GM12878 (cell line): ENCODE measurements around the gene DOCK2. TPM values are rescaled to one million over a fixed set of nuclear protein-coding genes. Genes with fewer than 3 reads are reported as not detected.
A peak's percentile ranks its signal among the peaks of the same experiment; 100 is the strongest.

Source experiments
- CHD1 ChIP-seq: IDR thresholded peaks from 2 replicates; pipeline ENCODE4 v1.6.1; 2012; ENCODE audit warnings: low read depth, low read length, improper control_type of control experiment
- CHD4 ChIP-seq: fragments of 200-600 bp; sonication (generic); IDR thresholded peaks from 2 replicates; pipeline ENCODE4 v1.6.1; 2016; ENCODE audit warnings: mild to moderate bottlenecking
- EED ChIP-seq: sonication (generic); IDR thresholded peaks from 2 replicates; pipeline ENCODE4 v1.6.1; 2016; ENCODE audit warnings: antibody characterized with exemption, low read depth
- HDAC2 ChIP-seq: fragments of 200-600 bp; sonication (generic); IDR thresholded peaks from 2 replicates; pipeline ENCODE4 v1.6.1; 2017
- IRF4 ChIP-seq: IDR thresholded peaks from 2 replicates; pipeline ENCODE4 v1.6.1; 2011; ENCODE audit warnings: low read depth, low read length
- LARP7 ChIP-seq: fragments of 450-650 bp; IDR thresholded peaks from 2 replicates; pipeline ENCODE4 v1.6.1; 2017; ENCODE audit warnings: mild to moderate bottlenecking
- SIX5 ChIP-seq: IDR thresholded peaks from 2 replicates; pipeline ENCODE4 v1.6.1; 2011; ENCODE audit warnings: mild to moderate bottlenecking, low read depth, low read length, moderate library complexity; ENCODE audit not compliant: severe bottlenecking
- SPI1 ChIP-seq: IDR thresholded peaks from 2 replicates; pipeline ENCODE4 v1.6.1; 2011; ENCODE audit warnings: low read depth, mild to moderate bottlenecking, low read length, moderate library complexity, borderline replicate concordance; ENCODE audit not compliant: insufficient read depth
- SREBF2 ChIP-seq: IDR thresholded peaks from 2 replicates; pipeline ENCODE4 v1.6.1; 2012; ENCODE audit warnings: mild to moderate bottlenecking, low read length
- polyA plus RNA-seq, 11 experiments: library from polyadenylated mRNA; depleted of rRNA in 4 of 11; unstranded in 6 of 11; stranded (reverse) in 5 of 11; fragments of >200 nt; fragmentation: Nextera tagmentation in 4 of 11; fragmentation: Illumina TruSeq in 1 of 11; extraction: Ambion mirVana in 4 of 11; extraction: Trizol in 1 of 11; gene quantifications; 1 replicate in 1 of 11; 2 replicates in 10 of 11; pipeline versions ENCODE4 v1.2.1 to v1.2.3, GENCODE V29; 2011 to 2016; ENCODE audit warnings: inconsistent platforms in 2 of 11, missing spikeins in 2 of 11, low read depth in 1 of 11
- total RNA-seq, 4 experiments: library from RNA; depleted of rRNA in 3 of 4; stranded (reverse); fragments of >200 nt in 3 of 4; fragmentation: Illumina TruSeq in 1 of 4; extraction: Trizol in 1 of 4; gene quantifications; 2 replicates each; pipeline versions ENCODE4 v1.2.1 to v1.2.3, GENCODE V29; 2013 to 2021
- TF ChIP-seq, protein P1 (sequence below): fragments of 450-650 bp; IDR thresholded peaks from 2 replicates; pipeline ENCODE4 v1.6.1; 2016; ENCODE audit warnings: mild to moderate bottlenecking, moderate library complexity, borderline replicate concordance
- TF ChIP-seq, protein P2 (sequence below): IDR thresholded peaks from 2 replicates; pipeline ENCODE4 v1.6.1; 2012; ENCODE audit warnings: low read depth, low read length, improper control_type of control experiment
- TF ChIP-seq, protein P3 (sequence below): fragments of 450-650 bp; IDR thresholded peaks from 2 replicates; pipeline ENCODE4 v1.6.1; 2017; ENCODE audit warnings: mild to moderate bottlenecking, moderate library complexity
- TF ChIP-seq, protein P4 (sequence below): IDR thresholded peaks from 2 replicates; pipeline ENCODE4 v1.6.1; 2011; ENCODE audit warnings: low read depth, mild to moderate bottlenecking, low read length, moderate library complexity, borderline replicate concordance; ENCODE audit errors: extremely low read depth
- TF ChIP-seq, protein P5 (sequence below): fragments of 450-650 bp; IDR thresholded peaks from 2 replicates; pipeline ENCODE4 v1.6.1; 2018; ENCODE audit warnings: mild to moderate bottlenecking, low read depth, moderate library complexity; ENCODE audit not compliant: partially characterized antibody
- TF ChIP-seq, protein P6 (sequence below): IDR thresholded peaks from 2 replicates; pipeline ENCODE4 v1.6.1; 2011; ENCODE audit warnings: mild to moderate bottlenecking, low read depth, low read length, moderate library complexity; ENCODE audit not compliant: insufficient replicate concordance

DOCK2 gene
- total and polyA plus RNA-seq, 10 of the 15 experiments (the other 5 are each of a cell fraction or from before 2014, with no cell fraction given), result 34.2 to 192 (median 118) TPM

DNA sequence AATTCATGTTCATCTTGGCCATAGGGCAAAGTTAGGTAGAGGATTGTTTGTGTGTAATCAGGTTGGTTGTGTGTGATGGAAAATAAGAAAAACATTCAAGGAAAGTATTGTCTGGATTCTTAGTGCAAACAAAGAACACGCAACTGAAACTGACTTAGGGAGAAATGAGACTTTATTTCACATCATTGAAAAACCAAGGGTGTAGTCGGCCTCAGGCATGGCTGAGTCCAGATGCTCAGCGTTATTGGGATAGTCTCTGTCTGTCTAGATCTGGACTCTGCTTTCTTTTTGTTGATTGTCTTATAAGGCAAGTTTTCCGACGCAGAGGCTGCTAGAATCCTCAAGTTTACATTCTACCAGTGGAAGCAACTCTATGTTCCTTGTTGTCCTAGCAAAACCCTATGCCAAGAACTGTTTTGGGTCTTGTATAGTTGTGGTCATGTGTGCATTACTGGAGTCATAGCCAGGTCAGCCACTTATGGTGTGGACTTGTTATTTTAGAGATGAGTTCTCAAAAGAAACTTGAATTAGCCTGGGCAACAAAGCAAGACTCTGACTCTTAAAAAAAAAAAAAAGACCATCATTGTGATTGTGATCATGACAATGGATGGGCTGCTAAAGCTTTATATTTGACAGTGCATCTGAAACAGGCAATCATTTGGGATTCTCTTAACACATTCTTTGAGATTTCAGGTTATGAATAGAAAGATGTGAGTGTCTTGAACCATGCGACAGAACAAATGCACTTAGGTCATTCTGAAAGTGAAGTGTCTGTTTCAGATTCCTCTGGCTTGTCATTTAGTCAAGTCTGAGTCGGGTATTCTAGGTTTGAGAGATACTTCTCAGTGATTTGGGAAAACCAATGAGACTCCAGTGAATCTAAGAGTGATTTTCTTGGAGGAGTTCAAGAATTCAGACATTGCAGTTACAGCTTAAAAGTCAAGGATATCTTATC lies 82.6 kb downstream of the DOCK2 start (continued):
- TF ChIP-seq, protein P1, sequence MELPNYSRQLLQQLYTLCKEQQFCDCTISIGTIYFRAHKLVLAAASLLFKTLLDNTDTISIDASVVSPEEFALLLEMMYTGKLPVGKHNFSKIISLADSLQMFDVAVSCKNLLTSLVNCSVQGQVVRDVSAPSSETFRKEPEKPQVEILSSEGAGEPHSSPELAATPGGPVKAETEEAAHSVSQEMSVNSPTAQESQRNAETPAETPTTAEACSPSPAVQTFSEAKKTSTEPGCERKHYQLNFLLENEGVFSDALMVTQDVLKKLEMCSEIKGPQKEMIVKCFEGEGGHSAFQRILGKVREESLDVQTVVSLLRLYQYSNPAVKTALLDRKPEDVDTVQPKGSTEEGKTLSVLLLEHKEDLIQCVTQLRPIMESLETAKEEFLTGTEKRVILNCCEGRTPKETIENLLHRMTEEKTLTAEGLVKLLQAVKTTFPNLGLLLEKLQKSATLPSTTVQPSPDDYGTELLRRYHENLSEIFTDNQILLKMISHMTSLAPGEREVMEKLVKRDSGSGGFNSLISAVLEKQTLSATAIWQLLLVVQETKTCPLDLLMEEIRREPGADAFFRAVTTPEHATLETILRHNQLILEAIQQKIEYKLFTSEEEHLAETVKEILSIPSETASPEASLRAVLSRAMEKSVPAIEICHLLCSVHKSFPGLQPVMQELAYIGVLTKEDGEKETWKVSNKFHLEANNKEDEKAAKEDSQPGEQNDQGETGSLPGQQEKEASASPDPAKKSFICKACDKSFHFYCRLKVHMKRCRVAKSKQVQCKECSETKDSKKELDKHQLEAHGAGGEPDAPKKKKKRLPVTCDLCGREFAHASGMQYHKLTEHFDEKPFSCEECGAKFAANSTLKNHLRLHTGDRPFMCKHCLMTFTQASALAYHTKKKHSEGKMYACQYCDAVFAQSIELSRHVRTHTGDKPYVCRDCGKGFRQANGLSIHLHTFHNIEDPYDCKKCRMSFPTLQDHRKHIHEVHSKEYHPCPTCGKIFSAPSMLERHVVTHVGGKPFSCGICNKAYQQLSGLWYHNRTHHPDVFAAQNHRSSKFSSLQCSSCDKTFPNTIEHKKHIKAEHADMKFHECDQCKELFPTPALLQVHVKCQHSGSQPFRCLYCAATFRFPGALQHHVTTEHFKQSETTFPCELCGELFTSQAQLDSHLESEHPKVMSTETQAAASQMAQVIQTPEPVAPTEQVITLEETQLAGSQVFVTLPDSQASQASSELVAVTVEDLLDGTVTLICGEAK, result no peak
- no peak for TF ChIP-seq LARP7
- no peak for TF ChIP-seq SIX5
- TF ChIP-seq, protein P2, sequence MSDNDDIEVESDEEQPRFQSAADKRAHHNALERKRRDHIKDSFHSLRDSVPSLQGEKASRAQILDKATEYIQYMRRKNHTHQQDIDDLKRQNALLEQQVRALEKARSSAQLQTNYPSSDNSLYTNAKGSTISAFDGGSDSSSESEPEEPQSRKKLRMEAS, result no peak
- TF ChIP-seq, protein P3, sequence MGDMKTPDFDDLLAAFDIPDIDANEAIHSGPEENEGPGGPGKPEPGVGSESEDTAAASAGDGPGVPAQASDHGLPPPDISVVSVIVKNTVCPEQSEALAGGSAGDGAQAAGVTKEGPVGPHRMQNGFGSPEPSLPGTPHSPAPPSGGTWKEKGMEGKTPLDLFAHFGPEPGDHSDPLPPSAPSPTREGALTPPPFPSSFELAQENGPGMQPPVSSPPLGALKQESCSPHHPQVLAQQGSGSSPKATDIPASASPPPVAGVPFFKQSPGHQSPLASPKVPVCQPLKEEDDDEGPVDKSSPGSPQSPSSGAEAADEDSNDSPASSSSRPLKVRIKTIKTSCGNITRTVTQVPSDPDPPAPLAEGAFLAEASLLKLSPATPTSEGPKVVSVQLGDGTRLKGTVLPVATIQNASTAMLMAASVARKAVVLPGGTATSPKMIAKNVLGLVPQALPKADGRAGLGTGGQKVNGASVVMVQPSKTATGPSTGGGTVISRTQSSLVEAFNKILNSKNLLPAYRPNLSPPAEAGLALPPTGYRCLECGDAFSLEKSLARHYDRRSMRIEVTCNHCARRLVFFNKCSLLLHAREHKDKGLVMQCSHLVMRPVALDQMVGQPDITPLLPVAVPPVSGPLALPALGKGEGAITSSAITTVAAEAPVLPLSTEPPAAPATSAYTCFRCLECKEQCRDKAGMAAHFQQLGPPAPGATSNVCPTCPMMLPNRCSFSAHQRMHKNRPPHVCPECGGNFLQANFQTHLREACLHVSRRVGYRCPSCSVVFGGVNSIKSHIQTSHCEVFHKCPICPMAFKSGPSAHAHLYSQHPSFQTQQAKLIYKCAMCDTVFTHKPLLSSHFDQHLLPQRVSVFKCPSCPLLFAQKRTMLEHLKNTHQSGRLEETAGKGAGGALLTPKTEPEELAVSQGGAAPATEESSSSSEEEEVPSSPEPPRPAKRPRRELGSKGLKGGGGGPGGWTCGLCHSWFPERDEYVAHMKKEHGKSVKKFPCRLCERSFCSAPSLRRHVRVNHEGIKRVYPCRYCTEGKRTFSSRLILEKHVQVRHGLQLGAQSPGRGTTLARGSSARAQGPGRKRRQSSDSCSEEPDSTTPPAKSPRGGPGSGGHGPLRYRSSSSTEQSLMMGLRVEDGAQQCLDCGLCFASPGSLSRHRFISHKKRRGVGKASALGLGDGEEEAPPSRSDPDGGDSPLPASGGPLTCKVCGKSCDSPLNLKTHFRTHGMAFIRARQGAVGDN, result peak; percentile 89
- peak; percentile 61; the same call in 1 of the 2 replicates for TF ChIP-seq SPI1
- TF ChIP-seq SREBF2, result no peak
- TF ChIP-seq, protein P4, sequence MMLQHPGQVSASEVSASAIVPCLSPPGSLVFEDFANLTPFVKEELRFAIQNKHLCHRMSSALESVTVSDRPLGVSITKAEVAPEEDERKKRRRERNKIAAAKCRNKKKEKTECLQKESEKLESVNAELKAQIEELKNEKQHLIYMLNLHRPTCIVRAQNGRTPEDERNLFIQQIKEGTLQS, result no peak
- no peak for TF ChIP-seq CHD4
- TF ChIP-seq, protein P5, sequence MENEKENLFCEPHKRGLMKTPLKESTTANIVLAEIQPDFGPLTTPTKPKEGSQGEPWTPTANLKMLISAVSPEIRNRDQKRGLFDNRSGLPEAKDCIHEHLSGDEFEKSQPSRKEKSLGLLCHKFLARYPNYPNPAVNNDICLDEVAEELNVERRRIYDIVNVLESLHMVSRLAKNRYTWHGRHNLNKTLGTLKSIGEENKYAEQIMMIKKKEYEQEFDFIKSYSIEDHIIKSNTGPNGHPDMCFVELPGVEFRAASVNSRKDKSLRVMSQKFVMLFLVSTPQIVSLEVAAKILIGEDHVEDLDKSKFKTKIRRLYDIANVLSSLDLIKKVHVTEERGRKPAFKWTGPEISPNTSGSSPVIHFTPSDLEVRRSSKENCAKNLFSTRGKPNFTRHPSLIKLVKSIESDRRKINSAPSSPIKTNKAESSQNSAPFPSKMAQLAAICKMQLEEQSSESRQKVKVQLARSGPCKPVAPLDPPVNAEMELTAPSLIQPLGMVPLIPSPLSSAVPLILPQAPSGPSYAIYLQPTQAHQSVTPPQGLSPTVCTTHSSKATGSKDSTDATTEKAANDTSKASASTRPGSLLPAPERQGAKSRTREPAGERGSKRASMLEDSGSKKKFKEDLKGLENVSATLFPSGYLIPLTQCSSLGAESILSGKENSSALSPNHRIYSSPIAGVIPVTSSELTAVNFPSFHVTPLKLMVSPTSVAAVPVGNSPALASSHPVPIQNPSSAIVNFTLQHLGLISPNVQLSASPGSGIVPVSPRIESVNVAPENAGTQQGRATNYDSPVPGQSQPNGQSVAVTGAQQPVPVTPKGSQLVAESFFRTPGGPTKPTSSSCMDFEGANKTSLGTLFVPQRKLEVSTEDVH, result no peak
- peak; percentile 56; the same call in 1 of the 2 replicates for TF ChIP-seq IRF4
- TF ChIP-seq, protein P6, sequence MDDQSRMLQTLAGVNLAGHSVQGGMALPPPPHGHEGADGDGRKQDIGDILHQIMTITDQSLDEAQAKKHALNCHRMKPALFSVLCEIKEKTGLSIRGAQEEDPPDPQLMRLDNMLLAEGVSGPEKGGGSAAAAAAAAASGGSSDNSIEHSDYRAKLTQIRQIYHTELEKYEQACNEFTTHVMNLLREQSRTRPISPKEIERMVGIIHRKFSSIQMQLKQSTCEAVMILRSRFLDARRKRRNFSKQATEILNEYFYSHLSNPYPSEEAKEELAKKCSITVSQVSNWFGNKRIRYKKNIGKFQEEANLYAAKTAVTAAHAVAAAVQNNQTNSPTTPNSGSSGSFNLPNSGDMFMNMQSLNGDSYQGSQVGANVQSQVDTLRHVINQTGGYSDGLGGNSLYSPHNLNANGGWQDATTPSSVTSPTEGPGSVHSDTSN, result no peak
- TF ChIP-seq EED, result peak; percentile 76
- TF ChIP-seq CHD1, result no peak
- no peak for TF ChIP-seq HDAC2
